GM12891 (cell line): ENCODE results near the gene UNC13A.

Source experiments
- POLR2A ChIP-seq: IDR thresholded peaks from 2 replicates; pipeline ENCODE4 v1.6.1; 2011; ENCODE audit warnings: low read depth, low read length, control low read depth
- POLR2AphosphoS5 ChIP-seq: IDR thresholded peaks from 2 replicates; pipeline ENCODE4 v1.6.1; 2011; ENCODE audit warnings: low read depth, low read length, control low read depth
- TAF1 ChIP-seq: IDR thresholded peaks from 2 replicates; pipeline ENCODE4 v1.6.1; 2011; ENCODE audit warnings: low read depth, low read length, control low read depth

DNA sequence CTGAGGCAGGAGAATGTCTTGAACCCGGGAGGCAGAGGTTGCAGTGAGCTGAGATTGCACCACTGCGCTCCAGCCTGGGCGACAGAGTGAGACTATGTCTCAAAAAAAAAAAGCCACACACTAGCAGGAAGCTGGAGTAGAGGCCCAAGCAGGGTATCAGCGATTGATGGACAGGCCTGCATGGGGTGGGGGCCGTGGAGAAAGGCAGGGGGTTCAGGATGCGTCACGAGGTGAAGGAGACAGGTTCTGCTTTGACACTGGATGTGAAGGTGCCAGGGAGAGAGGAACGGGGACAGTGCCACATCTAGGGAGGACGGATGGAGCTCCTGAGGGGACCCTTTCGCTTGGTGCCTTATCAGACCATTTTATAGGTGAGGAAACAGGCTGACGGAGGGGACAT is 125.6 kb downstream of the UNC13A start:
- TF ChIP-seq POLR2A (no peak), TAF1 (no peak), POLR2AphosphoS5 (no peak)
